Heart right ventricle (tissue), 16 donors: Measurements from ENCODE around the gene MRPL27. TPM values are rescaled to one million over a fixed set of nuclear protein-coding genes. Genes with fewer than 3 reads are reported as not detected.
A peak's percentile ranks its signal among the peaks of the same experiment; 100 is the strongest.
"Not testable (repeated sequence)": the region's sequence is repeated elsewhere in the genome, so short reads cannot be mapped to it uniquely, and the experiment has no call there.

ENCODE experiments used
- ATAC-seq, 8 donors: fragments of 200-7000 bp; cut with Tn5 transposase; one replicate each; pipeline ENCODE4 v1.9.1; 2020; ENCODE audit warnings: mild to moderate bottlenecking in 8 of 8, moderate library complexity in 8 of 8, moderate number of reproducible peaks in 1 of 8
- DNase-seq, 2 donors: peaks; one replicate each; pipeline ENCODE4 v3.0.0-alpha.2; 2020
- H3K27ac ChIP-seq, 10 donors: fragments of 200-600 bp; sonication (generic) in 2 of 10; one replicate each; pipeline versions ENCODE4 v1.5.0 to v1.8.0; 2020 to 2022; ENCODE audit warnings: mild to moderate bottlenecking in 3 of 10
- H3K27me3 ChIP-seq, 7 donors: fragments of 200-600 bp; one replicate each; pipeline ENCODE4 v1.8.0; 2021 to 2022; ENCODE audit warnings: mild to moderate bottlenecking in 2 of 7
- H3K36me3 ChIP-seq, 9 donors: fragments of 200-600 bp; sonication (generic) in 1 of 9; one replicate each; pipeline versions ENCODE4 v1.5.0 to v1.8.0; 2020 to 2022; ENCODE audit warnings: mild to moderate bottlenecking in 2 of 9
- H3K4me1 ChIP-seq, 9 donors: fragments of 200-600 bp; sonication (generic) in 1 of 9; one replicate each; pipeline versions ENCODE4 v1.5.0 to v1.8.0; 2020 to 2022; ENCODE audit warnings: mild to moderate bottlenecking in 4 of 9
- H3K4me3 ChIP-seq, 10 donors: fragments of 200-600 bp; sonication (generic) in 2 of 10; one replicate each; pipeline versions ENCODE4 v1.5.0 to v1.8.0; 2020 to 2022; ENCODE audit warnings: mild to moderate bottlenecking in 7 of 10, moderate library complexity in 2 of 10
- H3K9me3 ChIP-seq, 11 donors: fragments of 200-600 bp in 10 of 11; sonication (generic) in 2 of 11; one replicate each; pipeline versions ENCODE4 v1.5.0 to v1.8.0; 2013 to 2022; ENCODE audit warnings: mild to moderate bottlenecking in 2 of 11, control low read depth in 1 of 11, moderate library complexity in 1 of 11
- WGBS, 2 donors: extraction: QIAGEN DNeasy Blood & Tissue Kit; methylation state at CpG; one replicate each; pipeline ENCODE4 v1.1.7; 2013; ENCODE audit warnings: inconsistent platforms in 1 of 2; 5-methylcytosine and 5-hydroxymethylcytosine counted together
- intact Hi-C, 10 donors: fragments of 100-400 bp; cut with DNase I; formaldehyde crosslinking; loops; one replicate each; pipeline versions ENCODE4 v1.11.1 to v1.14.2; 2022
- polyA plus RNA-seq, 2 donors: library from polyadenylated mRNA; stranded (reverse); fragments of 200-250 nt; gene quantifications; one replicate each; pipeline ENCODE4 v1.2.3, GENCODE V29; 2013
- total RNA-seq, 10 donors: library from RNA; stranded (reverse); fragmentation: NEBNext Ultra II Directional in 3 of 10; extraction: Animal tissue kit (Norgen Biotek cat#: 25700) in 3 of 10; gene quantifications; one replicate each; pipeline versions ENCODE4 v1.2.1 to v1.2.4, GENCODE V29; 2021 to 2023
- TF ChIP-seq, protein P1 (sequence below), 9 donors: fragments of 200-600 bp; sonication (generic) in 2 of 9; IDR thresholded peaks; one replicate each; pipeline versions ENCODE4 v1.5.0 to v1.8.0; 2021 to 2022; ENCODE audit warnings: antibody characterized with exemption in 9 of 9, mild to moderate bottlenecking in 5 of 9, moderate library complexity in 1 of 9
- donor health status: Arrhythmogenic right ventricular cardiomyopathy.
- donor health status: ischemic (EF 13 %, LVEDD 7.1; RV severe dilation, severe dysfunction).
- donor health status: healthy with polysubstance abuse.
- donor health status: DM: no; HTN: yes; CAD: no.
- donor health status: DM: no; HTN: no; CAD: no.
- donor health status: ischemic (EF 25% LVEDD 6.9; RV normal size, moderate dysfunction).
- donor health status: ischemic (EF 25% LVEDD 5.7; RV mildly dilated, moderate dysfunction).
- donor health status: healthy.
- donor health status: DM: yes; HTN: yes; CAD: no.
- donor health status: Ischemic cardiomyopathy.
- donor health status: ischemic (EF 35%, LVEDD 5.7; RV mildly dilated, moderate dysfunction).
- donor health status: nonischemic (EF 11% LVEDD 7.7; RV severe dilation, severe dysfunction).
- donor health status: DM: yes; HTN: yes; CAD: no.
- donor health status: PGD.
- donor health status: ischemic (EF 29% LVEDD 5.4; RV normal size, mild dysfunction).
- donor health status: nonischemic (EF 23%, LVEDD 6.1; RV moderate dilation, normal function).

MRPL27 gene
- total and polyA plus RNA-seq, 12 donors, result 54.8 to 253 (median 65.2) TPM

- no peaks in the 10 kb centered on the region for H3K36me3 ChIP-seq
- no peak overlapping the region for H3K27ac ChIP-seq
- H3K9me3 ChIP-seq, result no peaks in the 10 kb centered on the region
- intact Hi-C loops, result no loop called here
- H3K4me1 ChIP-seq, result no peaks in the 10 kb centered on the region
- TF ChIP-seq, protein P1, sequence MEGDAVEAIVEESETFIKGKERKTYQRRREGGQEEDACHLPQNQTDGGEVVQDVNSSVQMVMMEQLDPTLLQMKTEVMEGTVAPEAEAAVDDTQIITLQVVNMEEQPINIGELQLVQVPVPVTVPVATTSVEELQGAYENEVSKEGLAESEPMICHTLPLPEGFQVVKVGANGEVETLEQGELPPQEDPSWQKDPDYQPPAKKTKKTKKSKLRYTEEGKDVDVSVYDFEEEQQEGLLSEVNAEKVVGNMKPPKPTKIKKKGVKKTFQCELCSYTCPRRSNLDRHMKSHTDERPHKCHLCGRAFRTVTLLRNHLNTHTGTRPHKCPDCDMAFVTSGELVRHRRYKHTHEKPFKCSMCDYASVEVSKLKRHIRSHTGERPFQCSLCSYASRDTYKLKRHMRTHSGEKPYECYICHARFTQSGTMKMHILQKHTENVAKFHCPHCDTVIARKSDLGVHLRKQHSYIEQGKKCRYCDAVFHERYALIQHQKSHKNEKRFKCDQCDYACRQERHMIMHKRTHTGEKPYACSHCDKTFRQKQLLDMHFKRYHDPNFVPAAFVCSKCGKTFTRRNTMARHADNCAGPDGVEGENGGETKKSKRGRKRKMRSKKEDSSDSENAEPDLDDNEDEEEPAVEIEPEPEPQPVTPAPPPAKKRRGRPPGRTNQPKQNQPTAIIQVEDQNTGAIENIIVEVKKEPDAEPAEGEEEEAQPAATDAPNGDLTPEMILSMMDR (IDR thresholded peaks at IDR 0.05), result no peak
- 72 to 74% methylated on average over 5 of the region's 5 CpGs for WGBS, 2 donors
- peaks cover 0 to 12% (median 0%) of the 10 kb centered on the region in 7 donors for H3K27me3 ChIP-seq
- ATAC-seq (no peak), DNase-seq (no peak)
- no peak overlapping the region for H3K4me3 ChIP-seq
These were observed 33.6 kb upstream of the MRPL27 start for GRCh38 chr17:50406578-50406977.

DNA sequence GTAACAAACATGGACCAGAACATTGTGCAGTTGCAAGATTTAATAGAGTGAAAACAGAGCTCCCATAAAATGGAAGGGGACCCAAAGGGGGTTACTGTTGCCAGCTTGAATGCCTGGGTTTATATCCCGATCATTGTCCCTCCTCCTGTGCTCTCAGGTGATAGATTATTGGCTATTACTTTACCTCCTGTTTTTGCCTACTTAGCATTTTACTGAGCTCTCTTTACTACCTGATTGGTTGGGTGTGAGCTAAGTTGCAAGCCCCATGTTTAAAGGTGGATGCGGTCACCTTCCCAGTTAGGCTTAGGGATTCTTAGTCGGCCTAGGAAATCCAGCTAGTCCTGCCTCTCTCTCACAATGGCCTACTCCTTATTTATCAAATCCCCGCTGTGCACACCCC is 32.4 kb upstream of the MRPL27 start:
- intact Hi-C loops, H3K9me3 ChIP-seq, H3K4me3 ChIP-seq, H3K4me1 ChIP-seq, H3K36me3 ChIP-seq, DNase-seq, H3K27ac ChIP-seq, ATAC-seq: not testable (repeated sequence)
- 86 to 94% methylated on average over 4 of the region's 4 CpGs for WGBS, 2 donors
- H3K27me3 ChIP-seq, result peaks cover 0 to 12% (median 0%) of the 10 kb centered on the region in 7 donors

- H3K27me3 ChIP-seq, H3K9me3 ChIP-seq, DNase-seq, H3K4me3 ChIP-seq, intact Hi-C loops, H3K27ac ChIP-seq, ATAC-seq, H3K36me3 ChIP-seq: not testable (repeated sequence)
- WGBS, 2 donors, result 93 to 95% methylated on average over 8 of the region's 8 CpGs
- peaks cover 2 to 28% (median 22%) of the 10 kb centered on the region in 9 donors for H3K4me1 ChIP-seq
These were observed 26.6 kb upstream of the MRPL27 start for GRCh38 chr17:50399591-50399990.

DNA sequence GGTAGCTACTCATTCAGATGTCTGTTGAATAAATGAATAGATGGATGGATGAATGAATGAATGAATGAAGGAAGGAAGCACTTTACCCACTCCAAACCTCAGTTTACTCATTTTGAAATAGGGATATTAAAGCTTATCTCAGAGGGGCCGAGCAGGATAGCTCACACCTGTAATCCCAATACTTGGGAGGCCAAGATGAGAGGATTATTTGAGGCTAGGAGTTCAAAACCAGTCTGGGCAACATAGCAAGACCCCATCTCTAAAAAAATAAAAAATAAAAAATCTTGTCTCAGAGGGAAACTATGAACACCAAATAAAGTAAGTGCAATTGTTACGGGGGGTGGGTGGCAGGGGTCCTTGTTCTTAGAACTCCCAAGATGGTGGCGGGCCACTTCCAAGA is 25.7 kb upstream of the MRPL27 start:
- H3K4me3 ChIP-seq, intact Hi-C loops, H3K27me3 ChIP-seq, ATAC-seq, DNase-seq, H3K9me3 ChIP-seq, H3K27ac ChIP-seq: not testable (repeated sequence)
- 94 to 99% methylated on average over 3 of the region's 3 CpGs for WGBS, 2 donors
- H3K4me1 ChIP-seq, result peaks cover 2 to 32% (median 22%) of the 10 kb centered on the region in 9 donors
- H3K36me3 ChIP-seq, result peaks cover 0 to 18% (median 11%) of the 10 kb centered on the region in 9 donors

- DNase-seq (no peak), ATAC-seq (peak in 1 of 8 donors; percentile 7)
- H3K4me1 ChIP-seq, result peaks cover 2 to 32% (median 22%) of the 10 kb centered on the region in 9 donors
- H3K4me3 ChIP-seq, result peak overlapping the region in 9 of 10 donors; percentile 67 to 100 (median 95)
- H3K36me3 ChIP-seq, result peaks cover 0 to 26% (median 17%) of the 10 kb centered on the region in 9 donors
- H3K27ac ChIP-seq, result peak overlapping the region in 3 of 10 donors; percentile 79 to 90 (median 88)
- H3K27me3 ChIP-seq, result no peaks in the 10 kb centered on the region
- intact Hi-C loops, result loop anchor here in 1 of 10 donors (1.0 kb wide), 1 partner anchor 81 kb away; no protein-coding TSS in a partner anchor
- WGBS, 2 donors, result 53 to 56% methylated on average over 9 of the region's 9 CpGs
- H3K9me3 ChIP-seq, result no peaks in the 10 kb centered on the region
- TF ChIP-seq, protein P1 (IDR thresholded peaks at IDR 0.05), result no peak
These were observed 24.9 kb upstream of the MRPL27 start for GRCh38 chr17:50397919-50398285.
